Measurements from ENCODE around the gene PITPNM3.

DNA sequence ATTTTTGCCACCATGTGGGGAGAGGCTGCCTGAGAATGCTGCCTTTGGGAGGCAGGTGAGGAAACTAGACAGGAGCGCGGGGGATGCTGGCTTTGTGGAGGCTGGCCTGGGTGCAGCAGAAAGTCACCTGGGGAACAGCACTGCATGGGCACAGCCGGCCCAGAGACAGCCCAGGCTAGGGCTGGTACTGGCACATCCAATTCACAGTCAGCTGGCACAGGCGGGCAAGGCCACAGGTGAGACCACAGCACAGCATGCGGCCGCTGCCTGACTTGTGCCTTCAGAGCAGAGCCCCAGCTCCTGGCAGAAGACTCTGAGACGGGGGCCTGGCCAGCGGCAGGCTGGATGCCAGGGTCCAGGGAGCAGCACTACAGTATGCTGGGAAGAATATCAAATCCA is 16.6 kb upstream of the PITPNM3 start:
- TF ChIP-seq, protein P1, sequence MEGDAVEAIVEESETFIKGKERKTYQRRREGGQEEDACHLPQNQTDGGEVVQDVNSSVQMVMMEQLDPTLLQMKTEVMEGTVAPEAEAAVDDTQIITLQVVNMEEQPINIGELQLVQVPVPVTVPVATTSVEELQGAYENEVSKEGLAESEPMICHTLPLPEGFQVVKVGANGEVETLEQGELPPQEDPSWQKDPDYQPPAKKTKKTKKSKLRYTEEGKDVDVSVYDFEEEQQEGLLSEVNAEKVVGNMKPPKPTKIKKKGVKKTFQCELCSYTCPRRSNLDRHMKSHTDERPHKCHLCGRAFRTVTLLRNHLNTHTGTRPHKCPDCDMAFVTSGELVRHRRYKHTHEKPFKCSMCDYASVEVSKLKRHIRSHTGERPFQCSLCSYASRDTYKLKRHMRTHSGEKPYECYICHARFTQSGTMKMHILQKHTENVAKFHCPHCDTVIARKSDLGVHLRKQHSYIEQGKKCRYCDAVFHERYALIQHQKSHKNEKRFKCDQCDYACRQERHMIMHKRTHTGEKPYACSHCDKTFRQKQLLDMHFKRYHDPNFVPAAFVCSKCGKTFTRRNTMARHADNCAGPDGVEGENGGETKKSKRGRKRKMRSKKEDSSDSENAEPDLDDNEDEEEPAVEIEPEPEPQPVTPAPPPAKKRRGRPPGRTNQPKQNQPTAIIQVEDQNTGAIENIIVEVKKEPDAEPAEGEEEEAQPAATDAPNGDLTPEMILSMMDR (conservative IDR thresholded peaks at IDR 0.05 in 1 of 2, IDR thresholded peaks at IDR 0.05 in 1 of 2; ENCODE audit: extremely low read depth in 1 of 2, insufficient read depth in 1 of 2, low read depth in 1 of 2, low read length in 2 of 2), result no peak
- TF ChIP-seq EZH2 (IDR thresholded peaks at IDR 0.05; ENCODE audit: borderline replicate concordance, low read length), result no peak
